Testis (tissue), 5 donors: ENCODE data around the gene RARS2. TPM values are rescaled to one million over a fixed set of nuclear protein-coding genes. Genes with fewer than 3 reads are reported as not detected.
A peak's percentile ranks its signal among the peaks of the same experiment; 100 is the strongest.

ENCODE experiments used
- DNase-seq: peaks from one replicate; pipeline ENCODE4 v3.0.0-alpha.2; 2019
- H3K27ac ChIP-seq, 2 donors: fragments of 200-600 bp; sonication (generic); one replicate each; pipeline ENCODE4 v1.5.1; 2019
- H3K27me3 ChIP-seq: fragments of 200-600 bp; sonication (generic); one replicate; pipeline ENCODE4 v1.5.1; 2019
- H3K36me3 ChIP-seq: fragments of 200-600 bp; sonication (generic); one replicate; pipeline ENCODE4 v1.5.1; 2017; ENCODE audit warnings: low read depth; ENCODE audit errors: missing control alignments
- H3K4me1 ChIP-seq: fragments of 200-600 bp; sonication (generic); one replicate; pipeline ENCODE4 v1.5.1; 2019
- H3K4me3 ChIP-seq, 2 donors: fragments of 200-600 bp; sonication (generic); one replicate each; pipeline ENCODE4 v1.5.1; 2017 to 2019
- H3K9me3 ChIP-seq: fragments of 200-600 bp; sonication (generic); one replicate; pipeline ENCODE4 v1.5.1; 2017
- POLR2A ChIP-seq: fragments of 450-650 bp; IDR thresholded peaks from one replicate; pipeline ENCODE4 v1.6.1; 2017; ENCODE audit warnings: antibody characterized with exemption, mild to moderate bottlenecking, moderate library complexity
- WGBS, 2 donors: methylation state at CpG; one replicate each; pipeline ENCODE4 v1.1.5; 2018; 5-methylcytosine and 5-hydroxymethylcytosine counted together
- intact Hi-C: fragments of 100-400 bp; cut with DNase I; formaldehyde crosslinking; loops from one replicate; pipeline ENCODE4 v1.15.1; 2023; ENCODE audit warnings: low total_unique reads
- long read RNA-seq, 2 donors: transcript quantifications; one replicate each; lab custom pipeline, GENCODE V29; 2026
- polyA plus RNA-seq: library from polyadenylated mRNA; stranded (reverse); fragments of 350-450 nt; fragmentation: Illumina TruSeq; extraction: RNeasy Lipid Tissue Mini Kit (QIAGEN cat#74804); gene quantifications from one replicate; pipeline ENCODE4 v1.2.3, GENCODE V29; 2014; ENCODE audit warnings: low read depth, low replicate concordance; ENCODE audit not compliant: insufficient read depth
- total RNA-seq, 2 donors: library from RNA; depleted of rRNA; stranded (reverse); fragments of >200 nt; gene quantifications; one replicate each; pipeline ENCODE4 v1.2.3, GENCODE V29; 2016
- TF ChIP-seq, protein P1 (sequence below), 3 experiments: fragments of 450-650 bp in 2 of 3; fragments of 200-600 bp in 1 of 3; sonication (generic) in 1 of 3; IDR thresholded peaks; one replicate each; pipeline ENCODE4 v1.5.1; 2016 to 2019; ENCODE audit warnings: antibody characterized with exemption in 3 of 3, mild to moderate bottlenecking in 2 of 3, moderate library complexity in 1 of 3

RARS2 gene, protein sequence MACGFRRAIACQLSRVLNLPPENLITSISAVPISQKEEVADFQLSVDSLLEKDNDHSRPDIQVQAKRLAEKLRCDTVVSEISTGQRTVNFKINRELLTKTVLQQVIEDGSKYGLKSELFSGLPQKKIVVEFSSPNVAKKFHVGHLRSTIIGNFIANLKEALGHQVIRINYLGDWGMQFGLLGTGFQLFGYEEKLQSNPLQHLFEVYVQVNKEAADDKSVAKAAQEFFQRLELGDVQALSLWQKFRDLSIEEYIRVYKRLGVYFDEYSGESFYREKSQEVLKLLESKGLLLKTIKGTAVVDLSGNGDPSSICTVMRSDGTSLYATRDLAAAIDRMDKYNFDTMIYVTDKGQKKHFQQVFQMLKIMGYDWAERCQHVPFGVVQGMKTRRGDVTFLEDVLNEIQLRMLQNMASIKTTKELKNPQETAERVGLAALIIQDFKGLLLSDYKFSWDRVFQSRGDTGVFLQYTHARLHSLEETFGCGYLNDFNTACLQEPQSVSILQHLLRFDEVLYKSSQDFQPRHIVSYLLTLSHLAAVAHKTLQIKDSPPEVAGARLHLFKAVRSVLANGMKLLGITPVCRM
- total RNA-seq = 10 to 100 TPM; 33.1 to 35.7 TPM
- polyA plus RNA-seq = 50.9 TPM
- long read RNA-seq, donor 1, transcript RARS2-201 (20 exons, 1,818 nt) = major isoform, 5 of 62 reads
- long read RNA-seq, donor 1, partial matches to known transcripts = 47 of 62 reads
- long read RNA-seq, donor 1, other reads (novel, unspliced or antisense) = 10 of 62 reads
- long read RNA-seq, donor 2, partial matches to known transcripts = 20 of 21 reads
- long read RNA-seq, donor 2, other reads (novel, unspliced or antisense) = 0 of 21 reads

DNA sequence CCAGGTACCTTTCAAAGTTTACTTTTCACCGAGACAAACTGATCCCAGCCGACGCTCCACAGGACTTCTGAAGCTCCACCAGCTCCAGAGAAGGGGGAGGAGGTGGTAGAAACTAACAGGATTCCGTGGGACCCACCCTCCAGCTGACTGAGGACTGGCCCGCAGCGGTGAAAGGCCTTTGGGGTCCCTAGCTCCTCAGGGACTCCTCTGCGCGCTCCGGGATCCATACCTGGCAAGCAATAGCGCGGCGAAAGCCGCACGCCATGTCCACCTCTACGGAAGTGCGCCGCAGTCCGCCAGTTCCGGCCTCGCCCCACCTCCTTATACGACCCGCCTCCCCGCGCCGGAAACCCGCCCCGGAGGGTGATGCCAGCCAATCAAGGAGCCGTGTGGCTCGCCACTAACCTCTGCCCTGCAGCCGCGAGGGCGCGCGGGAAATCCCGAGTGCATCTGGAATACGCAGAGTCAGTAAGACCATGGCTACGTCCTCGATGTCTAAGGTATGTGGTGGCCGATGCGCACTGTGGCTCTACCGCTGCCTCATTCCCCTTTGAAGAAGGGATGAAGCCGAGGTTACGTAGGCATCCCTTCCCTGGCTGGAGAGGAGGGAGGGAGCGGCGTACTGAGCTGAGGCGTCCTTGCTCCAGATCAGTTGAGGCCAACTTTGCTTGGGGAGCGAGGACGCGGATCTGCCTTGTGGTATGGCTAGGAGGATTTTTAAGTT, at the start of gene RARS2, which contains the start of gene ORC3:
Gene RARS2 (minus strand): TSS at position 295 of the 724 bp plus-strand sequence. CDS start 30 bp downstream, at position 265.
Gene ORC3 (plus strand): TSS at position 443 of the 724 bp plus-strand sequence. CDS start 34 bp downstream, at position 477.
- intact Hi-C loops = no loop called here
- peak; percentile 99 for DNase-seq
- H3K9me3 ChIP-seq = no peaks in the 10 kb centered on the region
- peaks cover 22% of the 10 kb centered on the region for H3K4me1 ChIP-seq
- peak within 1 kb of the TSS; percentile 97 to 98 for H3K4me3 ChIP-seq
- no peaks in the 10 kb centered on the region for H3K27me3 ChIP-seq
- peak; percentile 25 for TF ChIP-seq POLR2A
- TF ChIP-seq, protein P1, sequence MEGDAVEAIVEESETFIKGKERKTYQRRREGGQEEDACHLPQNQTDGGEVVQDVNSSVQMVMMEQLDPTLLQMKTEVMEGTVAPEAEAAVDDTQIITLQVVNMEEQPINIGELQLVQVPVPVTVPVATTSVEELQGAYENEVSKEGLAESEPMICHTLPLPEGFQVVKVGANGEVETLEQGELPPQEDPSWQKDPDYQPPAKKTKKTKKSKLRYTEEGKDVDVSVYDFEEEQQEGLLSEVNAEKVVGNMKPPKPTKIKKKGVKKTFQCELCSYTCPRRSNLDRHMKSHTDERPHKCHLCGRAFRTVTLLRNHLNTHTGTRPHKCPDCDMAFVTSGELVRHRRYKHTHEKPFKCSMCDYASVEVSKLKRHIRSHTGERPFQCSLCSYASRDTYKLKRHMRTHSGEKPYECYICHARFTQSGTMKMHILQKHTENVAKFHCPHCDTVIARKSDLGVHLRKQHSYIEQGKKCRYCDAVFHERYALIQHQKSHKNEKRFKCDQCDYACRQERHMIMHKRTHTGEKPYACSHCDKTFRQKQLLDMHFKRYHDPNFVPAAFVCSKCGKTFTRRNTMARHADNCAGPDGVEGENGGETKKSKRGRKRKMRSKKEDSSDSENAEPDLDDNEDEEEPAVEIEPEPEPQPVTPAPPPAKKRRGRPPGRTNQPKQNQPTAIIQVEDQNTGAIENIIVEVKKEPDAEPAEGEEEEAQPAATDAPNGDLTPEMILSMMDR (IDR thresholded peaks at IDR 0.05) = no peak
- no peaks in the 10 kb centered on the region for H3K36me3 ChIP-seq
- H3K27ac ChIP-seq = peak within 1 kb of the TSS; percentile 82 to 89
- 0 to 1% methylated on average over 16 to 49 of the region's 49 CpGs for WGBS, 2 donors

DNA sequence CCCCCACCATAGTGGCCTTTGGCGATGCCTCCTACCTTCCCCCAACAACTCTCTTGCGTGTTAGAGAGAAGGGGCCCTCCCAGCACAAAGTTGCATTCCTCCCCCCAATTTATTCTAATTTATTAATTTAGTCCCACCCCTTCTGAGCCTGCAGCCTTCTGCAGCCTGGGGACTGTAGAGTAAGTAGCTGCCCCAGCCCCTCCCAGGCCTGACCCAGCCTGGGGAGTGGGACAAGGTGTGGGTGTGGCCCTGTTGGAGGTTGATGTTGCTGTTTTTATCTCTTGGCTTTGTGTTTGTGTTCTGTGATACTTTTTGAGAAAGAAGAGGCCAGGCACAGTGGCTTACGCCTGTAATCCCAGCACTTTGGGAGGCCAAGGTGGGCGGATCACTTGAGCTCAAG, 49.6 kb upstream of the RARS2 start:
- Histone ChIP-seq H3K4me3 (no peak overlapping the region), H3K36me3 (no peaks in the 10 kb centered on the region), H3K27ac (no peak overlapping the region), H3K4me1 (no peaks in the 10 kb centered on the region), H3K27me3 (no peaks in the 10 kb centered on the region), H3K9me3 (no peaks in the 10 kb centered on the region)
- 89 to 95% methylated on average over 4 of the region's 4 CpGs for WGBS, 2 donors
- intact Hi-C loops = no loop called here
- TF ChIP-seq, protein P1 (IDR thresholded peaks at IDR 0.05) = no peak
- no peak for TF ChIP-seq POLR2A
- DNase-seq = no peak

DNA sequence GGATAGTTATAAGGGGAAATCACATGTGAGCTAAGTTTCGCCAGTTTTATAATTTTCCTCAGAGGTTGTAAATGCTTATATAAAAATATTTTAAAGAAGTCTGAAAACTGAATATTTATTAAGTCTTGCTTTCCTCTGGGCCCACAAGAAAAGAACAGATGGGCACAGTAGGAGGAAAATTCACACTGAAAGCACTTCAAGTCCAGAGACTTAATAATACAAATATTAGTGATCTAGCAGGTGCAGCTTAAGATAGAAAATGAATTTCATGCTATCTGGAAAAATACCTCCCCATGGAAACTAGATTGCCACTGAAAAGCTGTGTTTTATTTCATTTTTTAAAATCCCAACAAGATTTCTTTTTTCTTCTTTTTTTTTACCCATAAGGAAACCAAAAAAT, 47.3 kb upstream of the RARS2 start:
- Histone ChIP-seq H3K9me3 (no peaks in the 10 kb centered on the region), H3K4me3 (no peak overlapping the region), H3K27ac (no peak overlapping the region), H3K27me3 (no peaks in the 10 kb centered on the region), H3K36me3 (no peaks in the 10 kb centered on the region), H3K4me1 (no peaks in the 10 kb centered on the region)
- TF ChIP-seq, protein P1 (IDR thresholded peaks at IDR 0.05) = no peak
- TF ChIP-seq POLR2A = no peak
- 100% methylated on average over 1 of the region's 1 CpG for WGBS, 2 donors
- intact Hi-C loops = no loop called here
- no peak for DNase-seq

DNA sequence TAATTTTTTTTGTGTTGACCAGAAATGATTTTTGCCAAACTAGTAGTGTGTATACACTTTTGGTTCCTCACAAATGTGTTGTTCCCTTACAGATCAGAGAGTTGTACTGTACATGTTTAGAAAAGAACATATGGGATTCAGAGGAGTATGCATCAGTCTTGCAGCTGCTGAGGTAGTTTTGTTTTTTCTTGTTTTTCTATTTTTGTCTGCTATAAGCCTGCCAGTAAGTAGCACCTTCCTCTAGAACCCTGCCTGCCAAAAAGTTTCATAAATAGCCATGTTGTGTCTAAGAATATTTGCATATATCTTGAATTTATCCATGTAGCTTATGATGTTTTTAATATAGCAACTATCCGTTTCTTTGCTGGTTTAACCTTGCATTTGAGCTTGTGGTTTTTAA, 46.5 kb upstream of the RARS2 start:
- TF ChIP-seq POLR2A = no peak
- TF ChIP-seq, protein P1 (IDR thresholded peaks at IDR 0.05) = no peak
- 69 to 89% methylated on average over 1 of the region's 1 CpG for WGBS, 2 donors
- Histone ChIP-seq H3K27me3 (no peaks in the 10 kb centered on the region), H3K4me1 (no peaks in the 10 kb centered on the region), H3K36me3 (no peaks in the 10 kb centered on the region), H3K27ac (no peak overlapping the region), H3K9me3 (no peaks in the 10 kb centered on the region), H3K4me3 (no peak overlapping the region)
- intact Hi-C loops = no loop called here
- no peak for DNase-seq
